Measurements from ENCODE around the gene IGLL5. TPM values are rescaled to one million over a fixed set of nuclear protein-coding genes. Genes with fewer than 3 reads are reported as not detected.
"Not testable (repeated sequence)": the region's sequence is repeated elsewhere in the genome, so short reads cannot be mapped to it uniquely, and the experiment has no call there.

IGLL5 gene
- total RNA-seq, 3 donors from 2014 or later (not counting 1 experiment from before 2014, with no cell fraction given), result 0.38 to 124 (median 0.93) TPM

DNA sequence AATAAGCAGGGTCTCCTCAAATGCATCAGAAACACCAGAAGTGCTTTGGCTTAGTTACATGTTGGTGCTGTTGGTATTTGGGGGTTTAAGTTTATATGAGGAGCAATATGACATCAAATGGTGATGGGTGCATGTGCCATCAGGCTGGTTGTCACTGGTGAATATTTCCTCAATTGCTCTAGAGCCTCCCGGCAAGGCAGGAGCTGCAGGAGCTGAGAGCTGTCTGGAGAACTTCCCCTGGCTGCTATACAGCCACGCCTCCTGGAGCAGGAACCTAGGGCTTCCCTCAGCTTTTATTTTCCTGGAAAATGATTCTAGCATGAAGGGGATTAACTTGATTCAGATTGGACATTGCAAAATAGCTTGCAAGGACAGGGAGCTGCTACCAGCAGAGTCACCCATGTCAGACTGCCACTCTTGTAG, 15.8 kb downstream of the IGLL5 start:
- peaks cover 0 to 9% of the 10 kb centered on the region in 2 donors for H3K27me3 Mint-ChIP-seq (ENCODE audit: low read depth in 2 of 2)
- DNase-seq, result no peak
- intact Hi-C loops (cut with micrococcal nuclease), result no loop called here
- no peak overlapping the region for H3K27ac ChIP-seq (ENCODE audit: low read length)
- no peaks in the 10 kb centered on the region for H3K9me3 ChIP-seq (ENCODE audit: control insufficient read depth, insufficient read depth, low read length)
- H3K4me1 ChIP-seq (ENCODE audit: control insufficient read depth, insufficient read depth, low read length), result no peaks in the 10 kb centered on the region
- no peak overlapping the region for H3K27ac Mint-ChIP-seq
- 68% methylated on average over 2 of the region's 2 CpGs for WGBS (ENCODE audit: insufficient coverage)
- TF ChIP-seq, protein P1, sequence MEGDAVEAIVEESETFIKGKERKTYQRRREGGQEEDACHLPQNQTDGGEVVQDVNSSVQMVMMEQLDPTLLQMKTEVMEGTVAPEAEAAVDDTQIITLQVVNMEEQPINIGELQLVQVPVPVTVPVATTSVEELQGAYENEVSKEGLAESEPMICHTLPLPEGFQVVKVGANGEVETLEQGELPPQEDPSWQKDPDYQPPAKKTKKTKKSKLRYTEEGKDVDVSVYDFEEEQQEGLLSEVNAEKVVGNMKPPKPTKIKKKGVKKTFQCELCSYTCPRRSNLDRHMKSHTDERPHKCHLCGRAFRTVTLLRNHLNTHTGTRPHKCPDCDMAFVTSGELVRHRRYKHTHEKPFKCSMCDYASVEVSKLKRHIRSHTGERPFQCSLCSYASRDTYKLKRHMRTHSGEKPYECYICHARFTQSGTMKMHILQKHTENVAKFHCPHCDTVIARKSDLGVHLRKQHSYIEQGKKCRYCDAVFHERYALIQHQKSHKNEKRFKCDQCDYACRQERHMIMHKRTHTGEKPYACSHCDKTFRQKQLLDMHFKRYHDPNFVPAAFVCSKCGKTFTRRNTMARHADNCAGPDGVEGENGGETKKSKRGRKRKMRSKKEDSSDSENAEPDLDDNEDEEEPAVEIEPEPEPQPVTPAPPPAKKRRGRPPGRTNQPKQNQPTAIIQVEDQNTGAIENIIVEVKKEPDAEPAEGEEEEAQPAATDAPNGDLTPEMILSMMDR (IDR thresholded peaks at IDR 0.05), result no peak
- no peaks in the 10 kb centered on the region for H3K36me3 ChIP-seq (ENCODE audit: control insufficient read depth, insufficient read depth, low read length)
- no peaks in the 10 kb centered on the region for H3K36me3 Mint-ChIP-seq
- no peak overlapping the region for H3K4me3 Mint-ChIP-seq
- ATAC-seq, result no peak
- no peaks in the 10 kb centered on the region for H3K4me1 Mint-ChIP-seq
- H3K4me3 ChIP-seq (ENCODE audit: low read length), result no peak overlapping the region
- no peaks in the 10 kb centered on the region for H3K9me3 Mint-ChIP-seq
- no peaks in the 10 kb centered on the region for H3K27me3 ChIP-seq (ENCODE audit: control insufficient read depth, insufficient read depth, low read length)

DNA sequence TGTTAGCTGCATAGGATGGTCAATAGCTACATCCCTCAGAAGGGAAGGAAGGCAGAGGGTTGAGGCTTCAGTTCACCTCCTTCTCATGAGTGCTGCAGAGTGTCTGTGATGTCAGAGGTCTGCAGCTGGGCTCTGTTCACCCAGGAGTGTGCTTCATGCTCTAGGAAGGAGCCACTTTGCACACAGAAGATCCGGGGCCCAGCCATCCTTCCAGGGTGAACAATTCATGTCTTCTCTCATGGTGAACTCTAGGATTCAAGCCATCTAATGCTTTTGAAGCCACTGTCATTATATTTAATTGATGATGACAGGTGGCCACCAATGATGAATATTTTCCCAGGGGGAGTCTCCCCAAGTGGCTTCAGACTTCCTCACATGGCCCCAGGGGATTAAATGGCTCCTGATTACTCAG, 16.2 kb downstream of the IGLL5 start:
- 95% methylated on average over 1 of the region's 1 CpG for WGBS (ENCODE audit: insufficient coverage)
- intact Hi-C loops (cut with micrococcal nuclease); H3K27ac ChIP-seq (ENCODE audit: low read length): not testable (repeated sequence)

DNA sequence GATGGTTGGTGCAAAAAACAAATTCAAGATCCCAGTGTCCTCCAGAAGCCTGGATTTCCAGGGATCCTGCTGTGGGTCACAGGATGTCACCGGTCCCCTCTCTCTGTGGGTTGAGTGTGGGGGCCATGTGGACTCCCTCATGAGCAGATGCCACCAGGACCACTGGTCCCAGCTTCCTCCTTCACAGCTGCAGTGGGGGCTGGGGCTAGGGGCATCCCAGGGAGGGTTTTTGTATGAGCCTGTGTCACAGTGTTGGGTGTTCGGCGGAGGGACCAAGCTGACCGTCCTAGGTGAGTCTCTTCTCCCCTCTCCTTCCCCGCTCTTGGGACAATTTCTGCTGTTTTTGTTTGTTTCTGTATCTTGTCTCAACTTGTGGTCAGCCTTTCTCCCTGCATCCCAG, 17.1 kb downstream of the IGLL5 start:
- H3K27ac Mint-ChIP-seq; H3K9me3 Mint-ChIP-seq; H3K27me3 ChIP-seq (ENCODE audit: control insufficient read depth, insufficient read depth, low read length); H3K4me1 Mint-ChIP-seq; H3K36me3 Mint-ChIP-seq; H3K4me3 ChIP-seq (ENCODE audit: low read length); ATAC-seq; intact Hi-C loops (cut with micrococcal nuclease); H3K9me3 ChIP-seq (ENCODE audit: control insufficient read depth, insufficient read depth, low read length); H3K4me1 ChIP-seq (ENCODE audit: control insufficient read depth, insufficient read depth, low read length); H3K27ac ChIP-seq (ENCODE audit: low read length); DNase-seq; H3K36me3 ChIP-seq (ENCODE audit: control insufficient read depth, insufficient read depth, low read length); H3K4me3 Mint-ChIP-seq; H3K27me3 Mint-ChIP-seq (ENCODE audit: low read depth in 2 of 2): not testable (repeated sequence)
- WGBS (ENCODE audit: insufficient coverage), result 78% methylated on average over 1 of the region's 5 CpGs

More for the DNA sequence above, 16.2 kb downstream of the IGLL5 start:
- not testable (repeated sequence) for DNase-seq; H3K4me3 ChIP-seq (ENCODE audit: low read length); ATAC-seq; H3K36me3 ChIP-seq (ENCODE audit: control insufficient read depth, insufficient read depth, low read length); H3K4me1 ChIP-seq (ENCODE audit: control insufficient read depth, insufficient read depth, low read length); H3K4me1 Mint-ChIP-seq; H3K9me3 ChIP-seq (ENCODE audit: control insufficient read depth, insufficient read depth, low read length); H3K4me3 Mint-ChIP-seq; H3K36me3 Mint-ChIP-seq; H3K27ac Mint-ChIP-seq; H3K27me3 ChIP-seq (ENCODE audit: control insufficient read depth, insufficient read depth, low read length); H3K27me3 Mint-ChIP-seq (ENCODE audit: low read depth in 2 of 2); H3K9me3 Mint-ChIP-seq

DNA sequence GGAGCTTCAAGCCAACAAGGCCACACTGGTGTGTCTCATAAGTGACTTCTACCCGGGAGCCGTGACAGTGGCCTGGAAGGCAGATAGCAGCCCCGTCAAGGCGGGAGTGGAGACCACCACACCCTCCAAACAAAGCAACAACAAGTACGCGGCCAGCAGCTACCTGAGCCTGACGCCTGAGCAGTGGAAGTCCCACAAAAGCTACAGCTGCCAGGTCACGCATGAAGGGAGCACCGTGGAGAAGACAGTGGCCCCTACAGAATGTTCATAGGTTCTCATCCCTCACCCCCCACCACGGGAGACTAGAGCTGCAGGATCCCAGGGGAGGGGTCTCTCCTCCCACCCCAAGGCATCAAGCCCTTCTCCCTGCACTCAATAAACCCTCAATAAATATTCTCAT, 18.8 kb downstream of the IGLL5 start:
- H3K27ac Mint-ChIP-seq; H3K4me1 Mint-ChIP-seq; intact Hi-C loops (cut with micrococcal nuclease); H3K4me3 Mint-ChIP-seq; H3K9me3 ChIP-seq (ENCODE audit: control insufficient read depth, insufficient read depth, low read length); DNase-seq; H3K4me3 ChIP-seq (ENCODE audit: low read length); H3K27ac ChIP-seq (ENCODE audit: low read length); H3K4me1 ChIP-seq (ENCODE audit: control insufficient read depth, insufficient read depth, low read length); ATAC-seq; H3K36me3 Mint-ChIP-seq; H3K36me3 ChIP-seq (ENCODE audit: control insufficient read depth, insufficient read depth, low read length); H3K27me3 ChIP-seq (ENCODE audit: control insufficient read depth, insufficient read depth, low read length); H3K9me3 Mint-ChIP-seq: not testable (repeated sequence)
- peaks cover 0 to 15% of the 10 kb centered on the region in 2 donors for H3K27me3 Mint-ChIP-seq (ENCODE audit: low read depth in 2 of 2)
- WGBS (ENCODE audit: insufficient coverage), result 82% methylated on average over 4 of the region's 10 CpGs

DNA sequence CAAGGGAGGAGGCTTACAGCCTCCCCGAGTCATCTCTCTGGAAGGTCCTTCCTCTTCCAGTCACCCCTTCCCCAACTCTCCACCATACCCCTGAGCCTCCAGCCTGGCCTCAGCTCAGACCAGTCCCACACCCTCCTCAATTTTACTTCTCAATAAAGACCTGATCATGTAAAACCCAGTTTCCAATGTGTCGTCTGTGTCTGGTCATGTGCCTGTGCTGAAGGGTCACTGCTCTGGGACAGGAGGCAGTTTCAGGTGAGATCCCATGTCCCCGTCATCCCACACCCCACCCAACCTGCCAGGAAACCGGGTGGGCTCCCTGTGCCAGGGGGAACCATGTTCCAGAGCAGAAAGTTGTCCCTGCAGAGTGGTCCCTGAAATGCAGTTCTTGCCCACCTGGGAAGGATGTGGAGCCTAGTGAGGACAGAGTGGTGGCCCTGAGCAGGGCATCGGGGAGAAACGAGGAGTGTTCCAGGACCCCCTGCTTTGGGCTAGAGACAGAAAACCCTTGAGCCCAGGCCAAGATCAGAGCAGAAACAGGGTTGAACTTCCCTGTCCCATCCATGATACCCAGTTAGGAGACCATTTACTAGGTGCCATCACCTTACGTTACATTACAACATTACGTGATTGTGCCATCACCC, 19.4 kb downstream of the IGLL5 start:
- intact Hi-C loops (cut with micrococcal nuclease), result no loop called here
- no peak for DNase-seq
- Mint-ChIP-seq H3K36me3 (no peaks in the 10 kb centered on the region), H3K9me3 (no peaks in the 10 kb centered on the region), H3K4me1 (no peaks in the 10 kb centered on the region), H3K27me3 (ENCODE audit: low read depth in 2 of 2) (peaks cover 0 to 8% of the 10 kb centered on the region in 2 donors), H3K4me3 (no peak overlapping the region), H3K27ac (no peak overlapping the region)
- Histone ChIP-seq H3K27ac (ENCODE audit: low read length) (no peak overlapping the region), H3K36me3 (ENCODE audit: control insufficient read depth, insufficient read depth, low read length) (no peaks in the 10 kb centered on the region), H3K27me3 (ENCODE audit: control insufficient read depth, insufficient read depth, low read length) (no peaks in the 10 kb centered on the region), H3K4me3 (ENCODE audit: low read length) (no peak overlapping the region), H3K9me3 (ENCODE audit: control insufficient read depth, insufficient read depth, low read length) (no peaks in the 10 kb centered on the region), H3K4me1 (ENCODE audit: control insufficient read depth, insufficient read depth, low read length) (peaks cover 5% of the 10 kb centered on the region)
- WGBS (ENCODE audit: insufficient coverage), result 89% methylated on average over 8 of the region's 8 CpGs
- TF ChIP-seq, protein P1 (IDR thresholded peaks at IDR 0.05), result no peak
- ATAC-seq, result no peak

Data from natural killer cell (primary cell).